Measurements from ENCODE around the gene C2CD4C.

GRCh38 chr19:402786-403185 is 6.2 kb downstream of the C2CD4C start:
- TF ChIP-seq CTCF (IDR thresholded peaks at IDR 0.05) (no peak), POLR2A (IDR thresholded peaks at IDR 0.05) (no peak)

Measured in uterus (tissue), 2 donors.